SK-N-SH treated with all-trans-retinoic acid at 6 μM for 48 hours (cell line): ENCODE measurements around the gene CCN2.

ENCODE experiments used
- ARNTL ChIP-seq: fragments of 450-650 bp; formaldehyde crosslinking; IDR thresholded peaks from 2 replicates; pipeline ENCODE4 v1.5.0; 2020; ENCODE audit warnings: low read depth, mild to moderate bottlenecking, moderate library complexity, borderline replicate concordance
- OSR1 ChIP-seq: fragments of 250-450 bp; sonication (Bioruptor Pico); IDR thresholded peaks from 2 replicates; pipeline ENCODE4 v1.8.0; 2022; ENCODE audit warnings: moderate library complexity, mild to moderate bottlenecking, inconsistent platforms
- ZC3H10 ChIP-seq: fragments of 250-450 bp; sonication (Bioruptor Pico); IDR thresholded peaks from 2 replicates; pipeline ENCODE4 v1.5.1; 2021; ENCODE audit warnings: mild to moderate bottlenecking, moderate library complexity
- TF ChIP-seq, protein P1 (sequence below): fragments of 250-450 bp; sonication (Bioruptor Pico); IDR thresholded peaks from 2 replicates; pipeline ENCODE4 v1.5.1; 2020; ENCODE audit warnings: low read depth, mild to moderate bottlenecking, moderate library complexity

DNA sequence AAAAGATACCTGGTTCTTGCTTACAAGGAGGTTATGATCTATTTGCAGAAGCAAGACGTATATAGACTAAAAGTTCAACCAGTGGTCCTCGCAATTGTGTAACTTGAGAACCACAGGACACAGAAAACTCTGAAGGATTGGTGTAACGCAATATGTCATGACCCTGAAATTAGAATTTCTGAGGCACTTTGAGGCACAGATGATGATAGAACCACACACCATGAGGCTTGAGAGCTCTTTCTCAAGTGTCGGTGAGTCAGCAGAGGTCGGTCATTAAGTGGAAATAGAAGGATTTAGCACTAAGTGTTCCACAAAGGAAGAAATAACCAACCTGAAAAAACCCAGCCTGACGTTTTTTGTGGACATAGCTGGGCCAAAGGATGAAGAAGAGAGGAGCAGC, 15.3 kb upstream of the CCN2 start:
- no peak for TF ChIP-seq ARNTL
- no peak for TF ChIP-seq OSR1 (CRISPR knock-in tag)
- no peak for TF ChIP-seq ZC3H10 (CRISPR knock-in tag)
- TF ChIP-seq, protein P1, sequence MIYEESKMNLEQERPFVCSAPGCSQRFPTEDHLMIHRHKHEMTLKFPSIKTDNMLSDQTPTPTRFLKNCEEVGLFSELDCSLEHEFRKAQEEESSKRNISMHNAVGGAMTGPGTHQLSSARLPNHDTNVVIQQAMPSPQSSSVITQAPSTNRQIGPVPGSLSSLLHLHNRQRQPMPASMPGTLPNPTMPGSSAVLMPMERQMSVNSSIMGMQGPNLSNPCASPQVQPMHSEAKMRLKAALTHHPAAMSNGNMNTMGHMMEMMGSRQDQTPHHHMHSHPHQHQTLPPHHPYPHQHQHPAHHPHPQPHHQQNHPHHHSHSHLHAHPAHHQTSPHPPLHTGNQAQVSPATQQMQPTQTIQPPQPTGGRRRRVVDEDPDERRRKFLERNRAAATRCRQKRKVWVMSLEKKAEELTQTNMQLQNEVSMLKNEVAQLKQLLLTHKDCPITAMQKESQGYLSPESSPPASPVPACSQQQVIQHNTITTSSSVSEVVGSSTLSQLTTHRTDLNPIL (CRISPR knock-in tag): no peak
